ENCODE measurements around the gene LAMTOR3.

- no peak for TF ChIP-seq EZH2phosphoT487 (IDR thresholded peaks at IDR 0.05; ENCODE audit: borderline replicate concordance)
- no peak for TF ChIP-seq CTCF (conservative IDR thresholded peaks at IDR 0.05; ENCODE audit: low read length)
Measured at GRCh38 chr4:99828477-99828876, 65.8 kb downstream of the LAMTOR3 start.
